HT-29 (cell line): ENCODE data around the gene TMEM53. TPM values are rescaled to one million over a fixed set of nuclear protein-coding genes. Genes with fewer than 3 reads are reported as not detected.
A peak's percentile ranks its signal among the peaks of the same experiment; 100 is the strongest.
"Not testable (repeated sequence)": the region's sequence is repeated elsewhere in the genome, so short reads cannot be mapped to it uniquely, and the experiment has no call there.

Source experiments
- DNase-seq: peaks from one replicate; pipeline ENCODE4 v3.0.0-alpha.2; 2015; ENCODE audit warnings: low spot score
- total RNA-seq: library from RNA; depleted of rRNA; stranded (reverse); fragments of >200 nt; shearing (Covaris generic); gene quantifications from 2 replicates; pipeline ENCODE4 v1.2.3, GENCODE V29; 2014; rRNA removed

TMEM53 gene
- total RNA-seq = 19.5 and 27.5 TPM in 2 replicates

- peak; percentile 98 for DNase-seq
Observed at GRCh38 chr1:44674113-44675000, at the start of gene TMEM53, which contains the start of gene ARMH1. Gene TMEM53 (minus strand): TSS chr1:44674481. CDS start chr1:44674391, 90 bp downstream. Gene ARMH1 (plus strand): TSS chr1:44674714. CDS start chr1:44689698, 14,984 bp downstream.

- no peak for DNase-seq
Observed at GRCh38 chr1:44723496-44724295, 49.4 kb upstream of the TMEM53 start.

GRCh38 chr1:44723064-44723463, 48.8 kb upstream of the TMEM53 start:
- no peak for DNase-seq

GRCh38 chr1:44721485-44722361, 47.4 kb upstream of the TMEM53 start:
- DNase-seq = peak; percentile 95

GRCh38 chr1:44720281-44720680, 46.0 kb upstream of the TMEM53 start:
- no peak for DNase-seq

GRCh38 chr1:44719318-44719717, 45.0 kb upstream of the TMEM53 start:
- DNase-seq = no peak

- DNase-seq = no peak
Observed at GRCh38 chr1:44718091-44718490, 43.8 kb upstream of the TMEM53 start.

GRCh38 chr1:44717653-44718052, 43.4 kb upstream of the TMEM53 start:
- DNase-seq = no peak

- no peak for DNase-seq
Observed at GRCh38 chr1:44717156-44717555, 42.9 kb upstream of the TMEM53 start.

GRCh38 chr1:44714944-44715571, 40.8 kb upstream of the TMEM53 start:
- DNase-seq = peak; percentile 85

GRCh38 chr1:44714532-44714931, 40.3 kb upstream of the TMEM53 start:
- DNase-seq = no peak

GRCh38 chr1:44713321-44713781, 39.1 kb upstream of the TMEM53 start:
- DNase-seq = peak; percentile 45

GRCh38 chr1:44707959-44708831, 33.9 kb upstream of the TMEM53 start:
- DNase-seq = peak; percentile 74

- DNase-seq = no peak
Observed at GRCh38 chr1:44707112-44707881, 33.0 kb upstream of the TMEM53 start.

- no peak for DNase-seq
Observed at GRCh38 chr1:44705938-44706337, 31.7 kb upstream of the TMEM53 start.

GRCh38 chr1:44705470-44705869, 31.2 kb upstream of the TMEM53 start:
- DNase-seq = no peak

- DNase-seq = no peak
Observed at GRCh38 chr1:44701141-44701573, 26.9 kb upstream of the TMEM53 start.

- DNase-seq = no peak
Observed at GRCh38 chr1:44700573-44700972, 26.3 kb upstream of the TMEM53 start.

- not testable (repeated sequence) for DNase-seq
Observed at GRCh38 chr1:44699375-44699774, 25.1 kb upstream of the TMEM53 start.
